ENCODE results near the gene OR51B6.

DNA sequence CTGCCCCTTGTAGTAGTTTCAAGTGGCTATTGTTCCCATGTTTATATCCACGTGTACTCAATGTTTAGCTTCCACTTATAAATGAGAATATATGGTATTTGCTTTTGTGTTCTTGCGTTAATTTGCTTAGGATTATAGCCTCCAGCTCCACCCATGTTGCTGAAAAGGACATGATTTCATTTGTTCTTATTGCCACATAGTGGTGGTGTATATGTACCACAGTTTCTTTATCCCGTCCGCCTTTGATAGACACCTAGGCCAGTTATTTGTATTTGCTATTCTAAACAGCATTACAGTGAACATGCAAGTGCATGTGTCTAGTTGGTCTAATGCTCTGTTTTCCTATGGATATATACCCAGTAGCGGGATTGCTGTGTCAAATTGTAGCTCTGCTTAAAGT is 34.0 kb upstream of the OR51B6 start:
- TF ChIP-seq, protein P1, sequence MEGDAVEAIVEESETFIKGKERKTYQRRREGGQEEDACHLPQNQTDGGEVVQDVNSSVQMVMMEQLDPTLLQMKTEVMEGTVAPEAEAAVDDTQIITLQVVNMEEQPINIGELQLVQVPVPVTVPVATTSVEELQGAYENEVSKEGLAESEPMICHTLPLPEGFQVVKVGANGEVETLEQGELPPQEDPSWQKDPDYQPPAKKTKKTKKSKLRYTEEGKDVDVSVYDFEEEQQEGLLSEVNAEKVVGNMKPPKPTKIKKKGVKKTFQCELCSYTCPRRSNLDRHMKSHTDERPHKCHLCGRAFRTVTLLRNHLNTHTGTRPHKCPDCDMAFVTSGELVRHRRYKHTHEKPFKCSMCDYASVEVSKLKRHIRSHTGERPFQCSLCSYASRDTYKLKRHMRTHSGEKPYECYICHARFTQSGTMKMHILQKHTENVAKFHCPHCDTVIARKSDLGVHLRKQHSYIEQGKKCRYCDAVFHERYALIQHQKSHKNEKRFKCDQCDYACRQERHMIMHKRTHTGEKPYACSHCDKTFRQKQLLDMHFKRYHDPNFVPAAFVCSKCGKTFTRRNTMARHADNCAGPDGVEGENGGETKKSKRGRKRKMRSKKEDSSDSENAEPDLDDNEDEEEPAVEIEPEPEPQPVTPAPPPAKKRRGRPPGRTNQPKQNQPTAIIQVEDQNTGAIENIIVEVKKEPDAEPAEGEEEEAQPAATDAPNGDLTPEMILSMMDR (IDR thresholded peaks at IDR 0.05): no peak
- no peak for TF ChIP-seq POLR2A (IDR thresholded peaks at IDR 0.05)
